ENCODE data around the gene BICC1.

BICC1 gene

GRCh38 chr10:58817201-58817846 lies 304.7 kb downstream of the BICC1 start:
- no peaks in the 10 kb centered on the region for H3K27me3 ChIP-seq (ENCODE audit: insufficient read depth, low read depth)
- no peak overlapping the region for H3K4me2 ChIP-seq
- no peak overlapping the region for H3K9ac ChIP-seq
- H3K4me1 ChIP-seq (ENCODE audit: low read depth, poor library complexity, severe bottlenecking): no peaks in the 10 kb centered on the region
- no peaks in the 10 kb centered on the region for H4K20me1 ChIP-seq (ENCODE audit: insufficient read depth)
- no peak overlapping the region for H2AFZ ChIP-seq (ENCODE audit: low read depth)
- H3K4me3 ChIP-seq (IDR thresholded peaks at IDR 0.05; ENCODE audit: insufficient read depth, low read depth, low read length): no peak overlapping the region
- H3K79me2 ChIP-seq (ENCODE audit: insufficient read depth, low read depth): no peaks in the 10 kb centered on the region
- TF ChIP-seq, protein P1, sequence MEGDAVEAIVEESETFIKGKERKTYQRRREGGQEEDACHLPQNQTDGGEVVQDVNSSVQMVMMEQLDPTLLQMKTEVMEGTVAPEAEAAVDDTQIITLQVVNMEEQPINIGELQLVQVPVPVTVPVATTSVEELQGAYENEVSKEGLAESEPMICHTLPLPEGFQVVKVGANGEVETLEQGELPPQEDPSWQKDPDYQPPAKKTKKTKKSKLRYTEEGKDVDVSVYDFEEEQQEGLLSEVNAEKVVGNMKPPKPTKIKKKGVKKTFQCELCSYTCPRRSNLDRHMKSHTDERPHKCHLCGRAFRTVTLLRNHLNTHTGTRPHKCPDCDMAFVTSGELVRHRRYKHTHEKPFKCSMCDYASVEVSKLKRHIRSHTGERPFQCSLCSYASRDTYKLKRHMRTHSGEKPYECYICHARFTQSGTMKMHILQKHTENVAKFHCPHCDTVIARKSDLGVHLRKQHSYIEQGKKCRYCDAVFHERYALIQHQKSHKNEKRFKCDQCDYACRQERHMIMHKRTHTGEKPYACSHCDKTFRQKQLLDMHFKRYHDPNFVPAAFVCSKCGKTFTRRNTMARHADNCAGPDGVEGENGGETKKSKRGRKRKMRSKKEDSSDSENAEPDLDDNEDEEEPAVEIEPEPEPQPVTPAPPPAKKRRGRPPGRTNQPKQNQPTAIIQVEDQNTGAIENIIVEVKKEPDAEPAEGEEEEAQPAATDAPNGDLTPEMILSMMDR (conservative IDR thresholded peaks at IDR 0.05; ENCODE audit: low read depth, low read length): no peak
- no peak overlapping the region for H3K27ac ChIP-seq
- no peaks in the 10 kb centered on the region for H3K36me3 ChIP-seq (ENCODE audit: insufficient read depth)

GRCh38 chr10:58818900-58819299 lies 306.2 kb downstream of the BICC1 start:
- Histone ChIP-seq H3K4me2 (no peak overlapping the region), H3K36me3 (ENCODE audit: insufficient read depth) (no peaks in the 10 kb centered on the region), H3K9ac (no peak overlapping the region), H3K27me3 (ENCODE audit: insufficient read depth, low read depth) (no peaks in the 10 kb centered on the region), H3K27ac (no peak overlapping the region), H3K4me1 (ENCODE audit: low read depth, poor library complexity, severe bottlenecking) (no peaks in the 10 kb centered on the region), H3K79me2 (ENCODE audit: insufficient read depth, low read depth) (no peaks in the 10 kb centered on the region), H4K20me1 (ENCODE audit: insufficient read depth) (no peaks in the 10 kb centered on the region), H3K4me3 (IDR thresholded peaks at IDR 0.05; ENCODE audit: insufficient read depth, low read depth, low read length) (no peak overlapping the region), H2AFZ (ENCODE audit: low read depth) (no peak overlapping the region)
- TF ChIP-seq, protein P1 (conservative IDR thresholded peaks at IDR 0.05; ENCODE audit: low read depth, low read length): no peak

GRCh38 chr10:58820386-58820785 lies 307.7 kb downstream of the BICC1 start:
- Histone ChIP-seq H3K9ac (no peak overlapping the region), H3K4me1 (ENCODE audit: low read depth, poor library complexity, severe bottlenecking) (no peaks in the 10 kb centered on the region), H3K79me2 (ENCODE audit: insufficient read depth, low read depth) (no peaks in the 10 kb centered on the region), H3K27me3 (ENCODE audit: insufficient read depth, low read depth) (no peaks in the 10 kb centered on the region), H3K4me2 (no peak overlapping the region), H2AFZ (ENCODE audit: low read depth) (no peak overlapping the region), H3K4me3 (IDR thresholded peaks at IDR 0.05; ENCODE audit: insufficient read depth, low read depth, low read length) (no peak overlapping the region), H3K27ac (no peak overlapping the region), H4K20me1 (ENCODE audit: insufficient read depth) (no peaks in the 10 kb centered on the region), H3K36me3 (ENCODE audit: insufficient read depth) (no peaks in the 10 kb centered on the region)
- TF ChIP-seq, protein P1 (conservative IDR thresholded peaks at IDR 0.05; ENCODE audit: low read depth, low read length): no peak

DNA sequence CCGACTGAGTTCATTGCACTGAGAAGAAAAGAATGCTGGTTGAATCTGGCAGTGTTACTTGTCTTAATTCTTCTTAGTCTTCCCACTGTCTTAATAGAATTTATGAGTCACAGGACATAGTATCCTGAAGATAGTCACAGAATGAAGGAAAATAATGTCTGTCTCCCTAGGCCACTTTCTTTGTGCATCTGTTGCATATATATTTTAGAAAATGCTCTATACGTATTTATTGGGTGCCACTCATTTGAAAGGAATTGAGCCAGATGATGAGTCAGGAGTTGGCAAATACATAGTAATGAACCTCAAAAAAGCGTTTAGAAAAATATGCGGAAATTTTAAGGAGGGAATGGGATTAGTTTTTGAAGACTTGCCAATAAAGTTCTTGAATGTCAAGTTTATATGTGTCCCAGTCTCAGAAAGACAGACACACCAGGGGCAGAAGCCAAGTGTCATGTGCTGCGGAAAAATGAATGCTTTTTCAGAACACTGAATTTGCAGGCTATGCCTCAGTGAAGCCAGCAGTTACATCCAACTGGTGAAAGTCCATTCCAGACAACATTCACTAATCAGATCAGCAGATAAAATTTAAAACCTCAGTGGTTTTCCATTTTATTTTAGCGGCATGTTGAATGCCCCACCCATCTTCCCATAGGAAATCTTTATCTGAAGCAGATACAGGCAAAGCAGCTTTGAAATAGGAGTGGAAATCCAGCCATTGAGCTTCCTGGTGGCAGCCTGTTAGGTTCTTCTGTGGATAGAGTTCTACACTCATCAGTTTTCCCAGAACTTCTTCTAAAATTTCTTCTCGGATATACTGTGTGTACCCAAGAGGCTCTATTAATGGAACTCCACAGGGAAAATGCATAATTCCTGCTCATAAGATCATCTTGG lies 308.4 kb downstream of the BICC1 start:
- no peaks in the 10 kb centered on the region for H3K27me3 ChIP-seq (ENCODE audit: insufficient read depth, low read depth)
- no peaks in the 10 kb centered on the region for H4K20me1 ChIP-seq (ENCODE audit: insufficient read depth)
- no peak overlapping the region for H3K9ac ChIP-seq
- H3K27ac ChIP-seq: no peak overlapping the region
- no peaks in the 10 kb centered on the region for H3K79me2 ChIP-seq (ENCODE audit: insufficient read depth, low read depth)
- no peak overlapping the region for H2AFZ ChIP-seq (ENCODE audit: low read depth)
- TF ChIP-seq, protein P1 (conservative IDR thresholded peaks at IDR 0.05; ENCODE audit: low read depth, low read length): no peak
- H3K4me1 ChIP-seq (ENCODE audit: low read depth, poor library complexity, severe bottlenecking): no peaks in the 10 kb centered on the region
- no peak overlapping the region for H3K4me2 ChIP-seq
- H3K36me3 ChIP-seq (ENCODE audit: insufficient read depth): no peaks in the 10 kb centered on the region
- H3K4me3 ChIP-seq (IDR thresholded peaks at IDR 0.05; ENCODE audit: insufficient read depth, low read depth, low read length): no peak overlapping the region

Data from KMS-11 (cell line).